Activated CD8-positive, alpha-beta memory T cell treated with anti-CD3 and anti-CD28 coated beads for 4 hours (primary cell): ENCODE results near the gene SHISA4.

Experiments
- DNase-seq, 2 donors: peaks; one replicate each; pipeline ENCODE4 v3.0.0-alpha.2; 2020; ENCODE audit warnings: low read depth in 2 of 2

The SHISA4 gene

GRCh38 chr1:201881617-201882016 lies 7.1 kb upstream of the SHISA4 start:
- no peak for DNase-seq

GRCh38 chr1:201882665-201883132 lies 6.0 kb upstream of the SHISA4 start:
- DNase-seq: no peak

- DNase-seq: no peak
Measured at GRCh38 chr1:201883266-201883665, 5.4 kb upstream of the SHISA4 start.

- DNase-seq: no peak
Measured at GRCh38 chr1:201883786-201884185, 4.9 kb upstream of the SHISA4 start.

- no peak for DNase-seq
Measured at GRCh38 chr1:201884425-201884824, 4.3 kb upstream of the SHISA4 start.

GRCh38 chr1:201885531-201886075 lies 3.1 kb upstream of the SHISA4 start:
- DNase-seq: no peak

- no peak for DNase-seq
Measured at GRCh38 chr1:201886103-201886885, 2.4 kb upstream of the SHISA4 start.

GRCh38 chr1:201887116-201887866 lies 1.4 kb upstream of the SHISA4 start:
- DNase-seq: no peak

- DNase-seq: no peak
Measured at GRCh38 chr1:201889090-201889968, 631 bp downstream of the SHISA4 start.

- no peak for DNase-seq
Measured at GRCh38 chr1:201890223-201890622, 1.5 kb downstream of the SHISA4 start.

- no peak for DNase-seq
Measured at GRCh38 chr1:201890806-201891450, 2.2 kb downstream of the SHISA4 start.

GRCh38 chr1:201891451-201892045 lies 2.9 kb downstream of the SHISA4 start:
- DNase-seq: no peak

- no peak for DNase-seq
Measured at GRCh38 chr1:201892211-201892610, 3.5 kb downstream of the SHISA4 start.

- DNase-seq: no peak
Measured at GRCh38 chr1:201893431-201893830, 4.7 kb downstream of the SHISA4 start.

- no peak for DNase-seq
Measured at GRCh38 chr1:201894343-201895119, 5.8 kb downstream of the SHISA4 start.

- DNase-seq: no peak
Measured at GRCh38 chr1:201895120-201895665, 6.5 kb downstream of the SHISA4 start.

GRCh38 chr1:201895913-201896807 lies 7.5 kb downstream of the SHISA4 start:
- DNase-seq: peak; percentile 53 to 63

GRCh38 chr1:201896951-201897391 lies 8.3 kb downstream of the SHISA4 start:
- DNase-seq: no peak
